Measurements from ENCODE around the gene MRPL20.
"Not testable (repeated sequence)": the region's sequence is repeated elsewhere in the genome, so short reads cannot be mapped to it uniquely, and the experiment has no call there.

The MRPL20 gene

DNA sequence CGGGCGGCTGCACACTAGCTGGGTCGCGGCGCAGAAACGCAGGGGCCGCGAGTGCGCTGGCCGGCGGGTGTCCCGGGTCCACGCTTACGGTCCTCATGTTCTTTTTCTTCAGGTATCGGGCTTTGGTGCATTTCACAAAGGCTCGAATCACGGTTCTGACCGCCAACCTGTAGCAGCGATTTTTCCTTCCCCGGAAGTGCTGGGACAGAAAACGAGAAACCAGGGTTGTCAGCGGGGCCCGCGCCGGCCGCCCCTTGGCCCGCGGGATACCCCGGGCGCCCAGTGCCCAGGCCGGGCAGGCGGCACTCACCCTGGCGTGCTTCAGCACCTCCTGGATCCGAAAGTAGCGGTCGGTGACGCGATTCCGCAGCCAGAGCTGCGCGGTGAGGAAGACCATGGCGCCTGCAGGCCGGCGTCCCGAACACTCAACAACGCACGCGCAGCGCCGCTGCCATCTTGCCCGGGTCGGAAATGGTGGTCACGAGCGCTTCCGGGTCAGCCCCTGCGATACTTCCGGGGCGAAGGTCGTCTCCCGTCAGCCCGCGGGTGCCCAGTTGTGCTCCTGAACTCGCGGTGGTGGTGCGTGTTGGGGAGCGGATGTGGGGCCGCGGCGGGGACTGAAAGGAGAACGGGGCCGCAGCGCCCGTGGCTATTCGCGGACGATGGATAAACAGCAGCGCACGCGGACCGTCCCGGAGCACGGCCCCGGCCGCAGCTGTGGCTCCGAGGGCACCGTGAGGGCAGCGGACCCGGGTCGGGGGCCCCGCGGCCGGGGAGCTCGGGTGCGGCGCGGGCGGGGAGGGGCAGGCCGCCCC, at the start of gene MRPL20:
Gene MRPL20 (minus strand): TSS at position 473 of the 815 bp plus-strand sequence. CDS start 76 bp downstream, at position 397.
- DNase-seq (ENCODE audit: low read depth) = peak; percentile 96

DNA sequence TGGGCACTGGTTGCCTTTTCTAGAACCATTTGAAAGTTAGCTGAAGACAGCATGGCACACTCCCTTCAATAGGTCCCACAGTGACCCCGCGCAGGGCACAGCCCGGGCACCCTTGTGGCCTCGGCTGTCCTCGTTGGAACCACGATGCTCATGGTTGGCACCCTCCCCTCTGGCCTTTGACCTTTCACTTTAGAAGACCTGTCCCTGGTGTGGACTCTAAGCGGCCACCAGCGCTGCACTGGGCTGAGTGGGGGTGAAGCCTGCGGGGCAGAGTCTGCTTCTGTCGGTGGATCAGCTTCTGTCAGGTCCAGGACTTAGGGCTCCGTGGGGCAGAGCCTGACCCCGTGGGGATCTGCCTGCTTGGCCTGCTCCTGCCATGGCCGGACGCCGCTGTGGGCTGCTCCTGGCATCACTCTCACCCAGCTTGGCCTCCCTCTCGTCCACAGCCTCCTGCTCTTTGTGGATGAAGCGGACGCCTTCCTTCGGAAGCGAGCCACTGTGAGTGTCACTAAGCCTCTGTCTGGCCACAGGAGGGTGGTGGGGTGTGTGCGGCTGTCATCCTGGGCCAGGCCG, 49.7 kb upstream of the MRPL20 start:
- DNase-seq (ENCODE audit: low read depth) = not testable (repeated sequence)

DNA sequence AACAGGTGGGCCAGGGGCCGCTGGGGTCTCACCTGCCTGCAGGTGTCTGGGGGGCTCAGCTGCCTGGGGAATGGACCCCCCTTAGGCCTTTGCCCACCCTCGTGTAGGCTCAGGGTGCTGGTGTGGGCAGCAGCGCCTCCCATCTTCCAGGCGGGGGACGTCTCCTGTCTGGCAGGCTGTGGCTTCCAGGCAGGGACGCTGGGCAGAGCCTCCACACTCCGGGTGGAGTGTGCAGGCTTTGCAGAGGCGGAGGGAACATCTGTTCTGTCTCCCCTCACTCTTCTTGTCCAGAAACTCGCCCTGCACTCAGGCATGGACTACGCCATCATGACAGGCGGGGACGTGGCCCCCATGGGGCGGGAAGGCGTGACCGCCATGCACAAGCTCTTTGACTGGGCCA, 48.8 kb upstream of the MRPL20 start:
- not testable (repeated sequence) for DNase-seq (ENCODE audit: low read depth)

DNA sequence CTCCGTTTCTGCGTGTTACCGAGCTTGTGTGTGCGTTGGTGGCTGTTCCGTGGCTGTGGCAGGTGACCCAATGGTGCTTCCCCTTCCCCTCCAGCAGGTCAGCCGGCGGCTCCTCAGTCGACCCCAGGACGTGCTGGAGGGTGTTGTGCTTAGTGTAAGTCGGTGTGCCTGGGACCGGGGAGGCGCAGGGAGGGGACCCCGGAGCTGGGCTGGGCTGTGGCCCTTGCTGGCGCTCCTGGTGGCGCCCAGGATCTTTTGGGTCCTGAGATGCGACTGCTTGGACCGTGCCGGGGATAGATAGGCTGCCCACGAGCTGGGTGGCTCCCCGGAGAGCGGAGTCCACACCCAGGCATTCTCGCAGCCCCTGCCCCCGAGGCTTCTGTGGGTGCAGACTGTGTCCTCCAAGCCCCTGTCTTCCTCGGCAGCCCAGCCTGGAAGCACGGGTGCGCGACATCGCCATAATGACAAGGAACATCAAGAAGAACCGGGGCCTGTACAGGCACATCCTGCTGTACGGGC, 48.3 kb upstream of the MRPL20 start:
- no peak for DNase-seq (ENCODE audit: low read depth)

DNA sequence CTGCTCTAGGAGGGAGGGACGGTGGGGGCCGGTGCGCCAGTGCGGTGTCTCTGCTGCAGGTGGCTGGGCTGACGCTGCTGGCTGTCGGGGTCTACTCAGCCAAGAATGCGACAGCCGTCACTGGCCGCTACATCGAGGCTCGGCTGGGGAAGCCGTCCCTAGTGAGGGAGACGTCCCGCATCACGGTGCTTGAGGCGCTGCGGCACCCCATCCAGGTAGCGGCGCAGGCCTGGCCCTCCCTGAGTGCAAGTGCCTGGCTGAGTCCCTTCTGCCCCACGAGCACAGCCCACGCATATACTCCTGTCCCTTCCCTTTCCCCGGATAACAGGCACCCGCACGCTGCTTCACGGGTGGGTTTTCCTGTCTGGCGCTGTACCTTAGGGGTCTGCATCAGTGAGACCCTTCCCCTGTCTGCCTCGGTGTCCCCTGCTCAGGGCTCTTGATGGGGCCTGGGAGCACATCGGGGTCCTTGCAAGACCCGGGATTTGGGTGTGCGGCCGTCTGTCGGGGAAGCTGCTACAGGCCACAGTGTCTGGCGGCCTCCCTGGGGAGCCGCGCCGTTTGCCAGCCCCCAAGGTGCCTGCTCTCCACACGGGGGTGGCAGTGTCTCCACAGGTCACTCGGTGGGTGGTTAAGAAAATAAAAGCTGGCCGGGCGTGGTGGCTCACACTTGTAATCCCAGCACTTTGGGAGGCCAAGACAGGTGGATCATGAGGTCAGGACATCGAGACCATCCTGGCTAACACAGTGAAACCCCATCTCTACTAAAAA, 47.4 kb upstream of the MRPL20 start:
- not testable (repeated sequence) for DNase-seq (ENCODE audit: low read depth)

DNA sequence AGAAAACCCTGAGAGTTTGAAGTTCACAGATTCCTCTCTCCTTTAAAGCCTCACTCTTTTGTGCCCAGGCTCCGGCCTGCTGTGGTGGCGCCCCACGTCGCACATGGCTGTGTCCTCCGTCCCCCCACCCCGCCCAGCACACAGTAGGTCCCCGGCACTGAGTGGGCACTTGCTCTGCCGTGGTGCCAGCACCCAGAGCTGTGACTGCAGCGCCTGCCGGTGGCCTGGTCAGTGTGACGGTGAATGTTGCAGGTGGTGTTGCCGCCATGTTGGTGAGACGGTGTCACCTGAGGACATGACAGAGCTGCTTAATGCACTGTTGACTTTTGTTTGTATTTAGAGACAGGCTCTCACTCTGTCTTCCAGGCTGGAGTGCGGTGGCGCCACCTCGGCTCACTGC, 45.8 kb upstream of the MRPL20 start:
- DNase-seq (ENCODE audit: low read depth) = no peak

DNA sequence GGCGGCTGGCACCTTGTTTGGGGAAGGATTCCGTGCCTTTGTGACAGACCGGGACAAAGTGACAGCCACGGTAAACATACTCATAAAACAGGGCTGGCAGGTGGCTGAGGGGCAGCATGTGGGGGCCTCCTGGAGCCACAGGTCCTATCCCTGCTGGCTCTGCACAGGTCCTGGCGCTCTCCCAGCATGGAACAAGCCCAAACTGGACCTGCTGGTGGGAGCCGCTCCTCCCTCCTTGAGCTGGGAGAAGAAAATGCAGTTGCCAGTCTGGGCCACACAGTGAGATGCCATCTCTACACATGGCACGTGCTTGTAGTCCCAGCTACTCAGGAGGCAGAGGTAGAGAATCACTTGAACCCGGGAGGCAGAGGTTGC, 45.3 kb upstream of the MRPL20 start:
- DNase-seq (ENCODE audit: low read depth) = not testable (repeated sequence)

DNA sequence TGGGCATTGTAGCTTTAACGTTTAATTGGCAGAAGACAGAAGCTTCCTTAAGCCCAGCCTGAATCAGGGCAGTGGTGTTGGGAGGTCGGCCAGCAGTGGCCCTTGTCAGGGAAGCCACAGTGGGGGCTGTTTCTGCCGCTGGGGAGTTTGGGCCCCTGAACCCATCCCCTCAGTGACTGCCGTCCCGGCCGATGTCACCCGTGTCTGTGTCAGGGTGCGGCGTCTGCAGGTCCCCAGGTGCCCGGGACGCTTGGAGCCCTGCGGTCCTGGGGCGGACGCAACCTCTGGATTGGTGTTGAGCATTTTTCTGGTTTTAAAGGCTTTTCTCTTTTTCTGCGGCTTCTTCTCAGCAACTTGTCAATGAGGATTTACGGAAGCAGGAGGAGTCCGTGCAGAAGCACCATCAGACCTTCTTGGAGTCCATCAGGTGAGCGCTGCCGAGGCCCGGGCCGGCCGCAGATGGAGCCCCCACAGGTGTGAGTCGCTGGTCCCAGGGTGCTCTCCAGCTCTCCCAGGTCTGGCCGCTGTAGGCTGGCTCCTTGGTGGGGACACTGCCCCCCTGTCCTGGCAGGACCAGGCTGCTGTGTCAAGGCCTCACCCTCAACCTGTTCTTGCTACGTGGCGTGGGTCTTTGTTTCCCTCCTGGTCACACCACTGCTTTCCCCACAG, 44.7 kb upstream of the MRPL20 start:
- DNase-seq (ENCODE audit: low read depth) = no peak

DNA sequence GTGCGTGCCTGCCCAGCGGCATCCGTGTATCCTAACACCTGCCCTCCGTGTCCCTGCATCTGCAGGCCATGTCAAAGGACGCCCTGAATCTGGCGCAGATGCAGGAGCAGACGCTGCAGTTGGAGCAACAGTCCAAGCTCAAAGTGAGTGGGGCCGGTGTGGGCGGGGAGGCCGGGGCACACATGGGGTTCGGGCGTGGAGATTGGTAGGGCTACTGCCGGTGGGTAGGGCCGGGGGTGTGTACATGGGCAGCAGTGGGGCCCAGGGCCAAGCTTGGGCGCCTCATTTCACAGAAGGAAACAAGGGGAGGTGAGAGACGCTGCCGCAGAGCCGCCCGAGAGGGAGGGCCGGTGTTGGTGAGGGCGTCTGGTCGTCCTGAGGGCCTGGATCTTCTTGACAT, 43.5 kb upstream of the MRPL20 start:
- not testable (repeated sequence) for DNase-seq (ENCODE audit: low read depth)

DNA sequence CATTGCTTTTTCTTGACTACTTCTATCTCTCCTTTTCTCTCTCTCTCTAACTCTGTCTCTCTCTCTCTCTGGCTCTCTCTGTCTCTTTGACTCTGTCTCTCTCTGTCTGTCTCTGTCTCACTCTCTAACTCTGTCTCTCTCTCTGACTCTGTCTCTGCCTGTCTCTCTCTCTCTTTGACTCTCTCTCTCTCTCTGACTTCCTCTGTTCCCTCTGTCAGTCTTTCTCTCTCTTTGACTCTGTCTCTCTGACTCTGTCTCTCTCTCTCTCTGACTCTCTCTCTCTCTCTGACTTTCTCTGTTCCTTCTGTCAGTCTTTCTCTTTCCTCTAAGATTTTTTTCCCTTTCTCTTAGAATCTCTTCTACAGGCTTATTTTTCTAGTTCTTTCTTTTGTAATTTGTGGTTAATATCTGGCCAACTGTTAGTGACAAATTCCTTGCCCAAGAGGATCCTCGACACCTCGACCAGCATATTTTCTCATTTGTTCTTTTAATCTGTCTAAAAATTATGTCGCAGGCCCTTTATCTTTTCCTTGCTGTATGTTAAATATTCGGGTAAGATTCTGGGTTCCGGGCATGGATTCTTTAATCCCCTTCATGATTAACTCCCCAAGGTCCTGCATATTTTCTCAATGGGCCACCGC, 42.1 kb upstream of the MRPL20 start, which contains the start of gene ATAD3C:
Gene ATAD3C (plus strand): TSS at position 591 of the 641 bp plus-strand sequence. CDS start 995 bp downstream, outside the sequence.
- no peak for DNase-seq (ENCODE audit: low read depth)

DNA sequence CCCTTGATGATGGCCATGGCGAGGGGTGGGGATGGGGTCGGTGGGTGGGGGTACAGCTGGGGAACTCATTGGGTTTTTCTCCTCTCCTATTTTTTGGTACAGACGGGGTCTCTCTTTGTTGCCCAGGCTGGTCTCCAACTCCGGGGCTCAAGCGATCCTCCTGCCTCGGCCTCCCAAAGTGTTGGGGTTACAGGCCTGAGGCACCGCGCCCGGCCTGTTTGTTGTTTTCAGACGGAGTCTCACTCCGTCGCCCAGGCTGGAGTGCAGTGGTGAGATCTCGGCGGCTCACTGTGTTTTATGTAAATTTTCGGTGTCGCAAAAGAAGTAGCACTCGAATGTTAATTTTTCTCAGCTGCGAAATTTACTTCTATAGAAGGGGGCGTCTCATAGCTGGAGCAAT, 39.5 kb upstream of the MRPL20 start:
- DNase-seq (ENCODE audit: low read depth) = not testable (repeated sequence)

DNA sequence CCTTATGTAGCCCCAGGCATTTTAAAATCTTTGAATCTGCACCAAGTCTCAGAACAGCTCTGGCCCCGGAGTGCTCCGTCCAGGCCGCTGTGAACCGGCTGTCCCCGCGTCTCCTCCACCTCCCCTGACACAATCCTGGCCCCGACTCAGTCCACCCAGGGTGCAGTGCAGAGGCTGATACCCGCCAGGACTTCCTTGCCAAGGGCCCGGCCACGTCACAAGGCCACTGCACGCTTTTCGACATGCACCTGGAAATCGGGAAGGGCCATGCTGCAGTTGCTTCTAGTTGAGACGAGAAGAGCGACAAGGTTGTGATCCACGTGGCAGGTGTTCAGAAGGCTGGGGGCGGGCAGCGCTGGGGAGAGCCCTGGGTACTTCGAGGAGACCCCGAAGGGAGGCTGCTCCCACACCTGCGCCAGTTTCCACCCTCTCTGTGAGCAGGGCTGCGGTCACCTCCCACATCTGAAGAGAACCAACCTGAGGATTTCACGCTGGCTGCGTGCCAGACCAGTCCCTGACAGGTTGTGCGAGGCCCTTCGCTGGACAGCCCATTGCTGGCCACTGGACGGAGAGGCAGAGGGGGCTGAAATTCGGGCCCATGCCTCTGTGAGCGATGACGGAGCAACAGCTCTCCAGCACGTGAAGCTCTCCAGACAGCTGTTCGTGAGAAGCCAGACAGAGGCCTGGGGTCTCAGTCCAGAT, 35.1 kb upstream of the MRPL20 start:
- DNase-seq (ENCODE audit: low read depth) = no peak

DNA sequence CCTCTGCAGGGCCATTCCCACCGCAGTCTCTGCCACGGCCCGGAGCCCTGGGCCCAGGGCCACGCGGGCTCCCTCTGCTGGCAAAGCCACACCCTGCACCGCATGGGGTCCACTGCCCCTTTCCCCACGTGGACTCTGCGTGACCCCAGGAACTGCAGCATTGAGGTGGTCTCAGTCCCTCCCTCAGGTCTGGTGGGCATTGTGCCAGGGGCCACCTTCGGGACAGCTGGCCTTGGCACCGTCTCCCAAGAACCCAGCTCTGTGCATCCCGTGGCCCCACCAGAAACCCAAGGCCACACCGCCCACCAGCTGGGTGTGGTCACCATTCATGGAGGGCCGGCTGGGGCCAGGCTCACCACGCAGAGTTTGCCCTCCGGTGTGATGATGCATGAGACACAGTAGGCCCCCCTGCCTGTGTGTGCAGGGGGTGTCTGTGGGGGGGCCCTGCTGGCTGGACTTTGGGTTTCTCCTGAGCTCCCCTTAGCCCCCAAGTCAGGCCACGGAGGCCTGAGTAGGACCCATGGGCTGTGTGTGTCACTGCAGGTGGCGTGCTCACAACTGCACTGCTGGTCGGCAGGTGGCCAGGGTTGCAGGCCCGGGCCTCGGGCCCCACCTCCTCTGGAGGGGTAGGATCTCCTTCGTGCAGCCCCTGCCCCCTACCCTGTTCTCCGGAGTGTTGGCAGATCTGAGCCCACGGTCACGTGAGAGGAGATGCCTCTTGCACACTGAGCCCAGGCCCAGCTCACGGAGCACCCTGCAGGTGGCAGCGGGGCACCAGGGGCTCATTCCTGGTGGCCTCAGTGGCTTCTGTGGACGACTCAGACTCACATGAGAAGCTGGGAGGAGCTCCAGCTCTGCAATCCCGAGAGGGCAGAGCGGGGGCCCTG, 34.2 kb upstream of the MRPL20 start:
- DNase-seq (ENCODE audit: low read depth) = peak; percentile 39

DNA sequence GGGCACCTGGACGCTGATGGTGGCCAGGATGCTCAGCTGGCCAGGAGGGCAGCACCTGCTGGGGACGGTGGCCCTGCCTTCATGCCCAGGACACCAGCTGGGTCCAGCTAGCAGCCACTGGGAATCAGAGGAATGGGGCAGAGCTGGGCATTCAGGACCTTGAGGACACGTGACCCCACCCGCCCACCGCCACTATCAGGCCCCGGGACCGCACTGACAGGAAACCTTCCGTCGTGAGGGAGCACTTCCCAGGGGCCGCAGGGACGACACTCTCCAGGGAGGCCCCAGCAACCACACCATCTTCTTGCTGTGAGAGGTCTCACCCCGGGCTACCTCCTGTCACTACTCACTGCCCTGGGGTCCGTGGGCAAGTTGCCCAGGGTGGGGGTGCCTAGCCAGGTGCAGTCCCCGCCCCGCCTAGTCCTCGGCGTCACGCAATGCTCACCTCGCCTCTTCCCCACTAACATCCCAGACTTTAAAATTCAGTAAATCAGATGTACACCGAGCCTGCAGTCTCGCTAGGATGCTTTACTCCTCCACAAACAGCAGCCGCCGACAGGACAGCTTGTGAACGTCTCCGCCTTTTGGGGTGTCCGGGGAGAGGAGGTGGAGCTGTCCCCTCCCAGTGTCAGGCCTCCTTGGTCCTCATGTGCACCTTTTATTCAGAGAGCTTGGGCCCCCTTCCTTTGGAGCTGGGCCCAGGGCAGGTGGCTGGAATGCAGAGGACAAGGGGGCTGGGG, 33.3 kb upstream of the MRPL20 start:
- DNase-seq (ENCODE audit: low read depth) = no peak

DNA sequence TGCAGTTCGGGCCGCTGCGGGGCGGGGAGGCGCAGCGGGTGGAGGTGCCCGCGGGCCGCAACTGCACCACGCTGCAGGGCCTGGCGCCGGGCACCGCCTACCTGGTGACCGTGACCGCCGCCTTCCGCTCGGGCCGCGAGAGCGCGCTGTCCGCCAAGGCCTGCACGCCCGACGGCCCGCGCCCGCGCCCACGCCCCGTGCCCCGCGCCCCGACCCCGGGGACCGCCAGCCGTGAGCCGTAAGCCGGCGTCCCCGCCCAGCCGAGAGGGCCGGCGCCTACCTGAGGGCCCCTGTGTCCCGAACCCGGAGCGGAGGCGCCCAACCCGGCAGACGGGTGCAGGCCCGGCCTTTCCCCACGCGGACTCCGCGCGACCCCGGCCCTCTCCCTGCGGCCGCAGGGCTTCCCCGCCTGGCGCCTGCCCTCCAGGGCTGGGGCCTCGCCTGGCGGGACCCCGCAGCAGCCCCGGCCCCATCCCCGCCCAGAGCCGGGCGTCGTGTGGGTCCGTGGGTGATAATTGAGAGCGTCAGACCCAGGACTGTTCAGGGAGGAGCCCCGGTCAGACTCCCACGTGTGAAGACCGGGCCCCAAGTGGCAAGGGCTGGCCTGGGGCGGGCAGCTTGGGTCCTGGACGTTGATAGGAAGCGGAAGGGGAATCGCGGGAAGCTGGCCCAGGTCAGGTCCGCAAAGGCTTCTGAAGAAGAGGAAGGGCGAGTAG, 32.6 kb upstream of the MRPL20 start:
- no peak for DNase-seq (ENCODE audit: low read depth)

DNA sequence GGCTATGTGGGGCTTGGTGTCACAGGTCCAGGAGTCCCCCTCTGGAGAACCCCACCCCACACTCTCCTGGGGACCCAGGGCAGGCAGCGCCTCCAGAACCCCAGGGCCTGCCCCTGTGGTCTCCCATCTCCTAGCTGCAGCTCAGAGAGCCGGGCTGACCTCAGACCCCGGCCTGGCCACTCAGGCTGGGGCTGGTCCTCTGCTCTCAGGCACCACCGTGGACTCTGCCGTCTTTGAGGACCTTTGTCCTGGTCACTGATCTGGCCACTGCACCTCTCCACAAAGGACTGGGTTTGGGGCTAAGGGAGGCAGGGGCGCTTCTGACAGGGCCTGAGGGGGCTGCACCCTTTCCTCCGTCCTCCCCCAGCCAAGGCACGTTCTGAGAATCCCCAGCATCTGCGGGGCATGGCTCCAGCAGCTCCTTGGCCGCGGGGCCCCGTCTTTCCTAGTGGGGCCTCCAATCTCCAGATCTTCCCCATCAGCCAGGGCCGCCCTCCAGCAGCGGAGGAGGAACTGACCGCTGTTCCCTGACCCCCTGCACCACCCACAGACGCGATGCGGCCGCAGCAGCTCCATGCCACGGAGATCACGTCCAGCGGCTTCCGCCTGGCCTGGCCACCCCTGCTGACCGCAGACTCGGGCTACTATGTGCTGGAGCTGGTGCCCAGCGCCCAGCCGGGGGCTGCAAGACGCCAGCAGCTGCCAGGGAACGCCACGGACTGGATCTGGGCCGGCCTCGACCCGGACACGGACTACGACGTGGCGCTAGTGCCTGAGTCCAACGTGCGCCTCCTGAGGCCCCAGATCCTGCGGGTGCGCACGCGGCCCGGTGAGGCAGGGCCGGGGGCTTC, 31.7 kb upstream of the MRPL20 start:
- DNase-seq (ENCODE audit: low read depth) = no peak

DNA sequence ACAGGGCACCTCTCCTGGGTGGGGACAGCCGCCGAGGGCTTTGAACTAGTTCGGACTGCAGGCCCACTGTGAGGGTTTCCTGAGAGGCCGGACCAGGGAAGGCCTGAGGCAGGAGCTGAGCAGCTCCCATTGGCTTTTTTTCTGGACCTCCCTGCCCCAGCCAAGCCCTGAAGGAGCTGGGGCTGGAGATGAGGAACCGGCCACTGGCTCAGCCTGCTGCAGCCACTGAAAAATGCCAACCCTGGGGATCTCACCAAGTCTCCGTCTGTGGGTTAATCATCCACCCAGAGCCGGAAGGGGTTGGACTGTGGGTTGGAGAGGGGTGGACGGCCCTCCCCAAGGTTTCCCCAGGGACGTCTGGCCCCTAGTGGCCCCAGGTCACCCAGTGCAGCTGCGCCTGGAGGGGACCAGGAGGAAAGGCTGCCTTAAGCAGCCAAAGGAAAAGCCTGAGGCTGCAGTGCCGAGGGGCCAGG, 30.8 kb upstream of the MRPL20 start:
- DNase-seq (ENCODE audit: low read depth) = no peak
